Measurements from ENCODE around the gene TTC3. TPM values are rescaled to one million over a fixed set of nuclear protein-coding genes. Genes with fewer than 3 reads are reported as not detected.
"Not testable (repeated sequence)": the region's sequence is repeated elsewhere in the genome, so short reads cannot be mapped to it uniquely, and the experiment has no call there.

TTC3 gene
- total RNA-seq, 2 donors from 2014 or later: 63.6 to 113 TPM

DNA sequence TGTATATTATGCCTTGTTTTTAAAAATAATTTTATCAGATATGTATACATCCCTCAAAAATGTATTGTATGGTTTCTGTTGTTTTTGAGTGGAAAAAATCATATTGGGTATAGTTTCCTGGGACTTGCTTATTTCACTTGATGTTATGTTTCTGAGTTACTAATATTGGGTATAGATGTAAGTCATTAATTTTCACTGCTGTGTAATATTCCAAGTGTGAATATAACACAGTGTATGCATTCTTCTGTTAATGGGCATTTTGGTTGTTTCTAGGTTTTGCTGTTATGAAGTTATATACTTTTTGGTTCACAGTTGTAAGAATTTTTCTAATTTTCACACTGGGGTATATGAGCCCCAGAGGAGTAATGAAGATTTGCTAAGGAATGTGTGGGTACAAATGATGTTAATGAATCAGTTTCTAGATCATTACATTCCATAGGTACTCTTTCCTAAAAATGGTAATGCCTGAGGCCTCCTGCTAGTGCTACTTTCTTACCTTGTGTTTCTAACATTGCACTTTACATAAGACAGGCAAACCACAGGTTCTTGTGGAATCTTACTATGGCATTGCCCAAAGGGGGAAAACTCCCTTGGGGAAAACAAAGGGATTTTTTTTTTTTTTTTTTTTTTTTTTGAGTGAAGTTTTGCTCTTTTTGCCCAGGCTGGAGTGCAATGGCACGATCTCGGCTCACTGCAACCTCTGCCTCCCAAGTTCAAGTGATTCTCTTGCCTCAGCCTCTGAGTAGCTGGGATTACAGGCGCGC lies 3.2 kb downstream of the TTC3 start:
- Mint-ChIP-seq H3K9me3 (no peaks in the 10 kb centered on the region), H3K36me3 (peaks cover 20% of the 10 kb centered on the region in 2 donors), H3K27ac (no peak overlapping the region)
- DNase-seq (ENCODE audit: low spot score in 2 of 2): no peak
- no peak for ATAC-seq

DNA sequence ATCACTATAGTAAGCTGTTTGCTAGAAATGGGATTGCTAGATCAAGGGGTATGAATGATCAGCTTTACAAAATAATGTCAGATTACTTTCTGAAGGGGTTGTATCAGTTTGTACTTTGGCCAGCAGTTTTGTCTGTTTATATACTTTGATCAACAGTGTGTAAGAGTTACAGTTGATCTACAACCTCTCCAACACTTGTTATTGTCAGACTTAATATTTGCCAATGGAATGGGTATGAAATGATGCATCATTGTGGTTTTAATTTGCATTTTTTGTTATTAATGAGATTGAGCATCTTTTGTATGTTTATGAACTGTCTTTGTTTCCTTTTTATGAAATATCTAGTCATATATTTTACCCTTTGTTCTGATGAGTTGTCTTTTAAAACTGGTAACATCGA lies 4.3 kb downstream of the TTC3 start:
- Mint-ChIP-seq H3K9me3 (no peaks in the 10 kb centered on the region), H3K27ac (no peak overlapping the region), H3K36me3 (peaks cover 9 to 13% of the 10 kb centered on the region in 2 donors)
- no peak for ATAC-seq
- no peak for DNase-seq (ENCODE audit: low spot score in 2 of 2)

DNA sequence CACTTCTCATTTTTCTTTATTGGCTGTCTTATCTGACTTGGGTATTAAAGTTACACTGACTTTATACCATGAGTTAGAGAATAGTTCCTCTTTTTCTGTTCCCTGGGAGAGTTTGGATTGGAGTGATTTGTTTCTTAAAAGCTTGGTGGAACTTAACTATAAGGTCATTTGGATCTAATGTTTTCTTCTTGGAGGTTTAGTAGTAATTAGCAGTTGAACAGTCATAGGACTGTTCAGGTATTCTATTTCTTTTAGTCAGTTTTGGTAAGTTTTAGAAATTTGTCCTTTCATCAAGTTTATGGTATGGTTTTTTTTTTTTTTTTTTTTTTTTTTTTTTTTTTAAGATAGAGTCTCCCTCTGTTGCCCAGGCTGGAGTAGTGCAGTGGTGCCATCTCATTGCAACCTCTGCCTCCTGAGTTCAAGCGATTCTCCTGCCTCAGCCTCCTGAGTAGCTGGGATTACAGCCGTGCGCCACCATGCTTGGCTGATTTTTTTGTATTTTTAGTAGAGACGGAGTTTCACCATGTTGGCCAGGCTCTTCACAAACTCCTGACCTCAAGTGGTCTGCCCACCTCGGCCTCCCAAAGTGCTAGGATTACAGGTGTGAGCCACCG lies 6.3 kb downstream of the TTC3 start:
- H3K27ac Mint-ChIP-seq: no peak overlapping the region
- H3K36me3 Mint-ChIP-seq: peaks cover 0 to 6% of the 10 kb centered on the region in 2 donors
- no peaks in the 10 kb centered on the region for H3K9me3 Mint-ChIP-seq
- ATAC-seq: peak in 1 of 2 donors; percentile 54
- DNase-seq (ENCODE audit: low spot score in 2 of 2): no peak

DNA sequence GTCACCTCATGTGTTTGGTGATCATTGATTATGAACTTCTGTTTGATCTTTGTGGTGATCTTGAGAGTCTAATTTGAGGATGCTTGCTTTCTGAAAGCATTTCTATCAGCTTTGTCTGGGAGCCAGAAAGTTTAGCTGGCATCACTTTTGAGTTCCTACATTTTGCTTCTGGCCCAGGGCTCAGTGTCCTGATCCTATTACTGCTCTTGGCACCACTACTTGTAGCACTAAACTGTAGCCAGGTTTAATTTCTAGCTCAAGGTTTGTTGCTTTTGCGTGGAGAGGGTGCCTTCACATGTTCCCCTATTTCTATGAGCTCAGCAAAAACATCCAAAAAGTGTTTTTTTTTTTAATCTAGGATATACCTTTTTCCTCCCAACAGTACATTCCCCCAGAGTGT lies 9.3 kb downstream of the TTC3 start:
- no peaks in the 10 kb centered on the region for H3K9me3 Mint-ChIP-seq
- ATAC-seq: no peak

DNA sequence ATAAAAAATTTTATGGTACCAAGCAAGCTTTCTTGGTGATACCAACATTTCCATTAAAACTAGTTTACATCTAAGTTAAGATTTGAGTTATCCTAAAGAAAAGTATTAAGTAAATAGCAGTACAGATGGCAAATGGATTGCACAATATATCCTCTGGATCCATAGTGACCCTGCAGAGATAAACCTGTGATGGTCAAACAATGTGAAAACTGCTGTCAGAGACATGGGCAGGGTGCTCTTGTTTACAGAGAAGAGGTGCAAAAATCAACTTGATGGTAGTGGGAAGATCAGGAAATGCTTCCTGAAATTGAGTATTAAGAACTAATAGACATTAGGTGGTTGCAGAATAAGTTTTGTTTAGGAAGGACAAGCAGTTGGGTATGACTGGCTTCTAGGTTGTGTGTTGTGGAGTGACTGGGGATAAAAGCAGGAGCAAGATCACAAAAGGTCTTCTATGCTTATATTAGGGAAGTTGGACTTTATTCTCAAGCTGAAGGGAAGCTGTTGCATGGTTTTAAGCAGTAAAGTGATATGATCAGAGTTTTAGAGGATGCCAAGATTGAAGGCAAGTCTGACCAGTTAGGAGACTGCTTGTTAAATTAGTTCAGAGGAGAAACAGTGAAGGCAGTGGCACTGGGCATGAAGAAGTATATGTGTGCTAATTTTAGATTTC lies 9.9 kb downstream of the TTC3 start:
- Mint-ChIP-seq H3K36me3 (peaks cover 0 to 6% of the 10 kb centered on the region in 2 donors), H3K27ac (no peak overlapping the region), H3K9me3 (no peaks in the 10 kb centered on the region)
- DNase-seq (ENCODE audit: low spot score in 2 of 2) (no peak), ATAC-seq (no peak)

More for the DNA sequence above, 9.3 kb downstream of the TTC3 start:
- H3K27ac Mint-ChIP-seq: no peak overlapping the region
- no peak for DNase-seq (ENCODE audit: low spot score in 2 of 2)
- peaks cover 0 to 6% of the 10 kb centered on the region in 2 donors for H3K36me3 Mint-ChIP-seq

DNA sequence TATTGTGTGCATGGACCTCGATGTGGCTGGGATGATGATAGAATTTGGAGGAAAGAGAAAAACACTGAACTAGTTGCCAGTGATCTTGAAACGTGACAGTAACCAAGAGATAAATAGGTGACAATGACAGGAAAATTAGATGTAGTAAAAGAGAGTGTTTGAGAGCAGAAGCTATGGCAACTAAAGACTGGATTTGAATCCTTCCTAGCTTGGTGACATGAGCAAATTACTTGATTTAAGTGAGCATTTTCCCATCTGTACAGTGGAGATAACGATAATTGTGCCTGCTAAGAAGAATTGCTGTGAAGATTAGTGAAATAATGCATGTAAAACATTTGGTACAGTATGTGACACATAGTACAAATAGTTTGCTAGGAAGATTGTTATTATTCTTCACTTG lies 12.7 kb downstream of the TTC3 start:
- no peak for ATAC-seq

DNA sequence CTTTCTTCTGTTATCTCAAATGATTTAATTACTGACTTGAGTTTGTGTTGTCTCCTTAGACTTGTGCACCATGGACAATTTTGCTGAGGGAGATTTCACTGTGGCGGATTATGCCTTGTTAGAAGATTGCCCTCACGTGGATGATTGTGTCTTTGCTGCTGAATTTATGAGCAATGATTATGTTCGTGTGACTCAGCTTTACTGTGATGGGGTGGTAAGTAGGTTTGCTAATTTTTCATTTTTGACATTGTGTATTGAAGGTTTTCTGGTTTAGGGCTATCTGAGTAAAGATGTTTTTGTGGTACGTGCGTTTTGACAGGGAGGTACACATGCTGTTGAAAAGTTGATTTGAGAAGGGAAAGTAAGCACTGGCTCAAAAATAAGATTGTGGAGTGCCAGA lies 14.1 kb downstream of the TTC3 start:
- DNase-seq (ENCODE audit: low spot score in 2 of 2) (no peak), ATAC-seq (no peak)
- no peaks in the 10 kb centered on the region for H3K9me3 Mint-ChIP-seq
- H3K36me3 Mint-ChIP-seq: no peaks in the 10 kb centered on the region
- no peak overlapping the region for H3K27ac Mint-ChIP-seq

More for the DNA sequence above, 12.7 kb downstream of the TTC3 start:
- no peak for DNase-seq (ENCODE audit: low spot score in 2 of 2)
- Mint-ChIP-seq H3K27ac (no peak overlapping the region), H3K36me3 (no peaks in the 10 kb centered on the region), H3K9me3 (no peaks in the 10 kb centered on the region)

DNA sequence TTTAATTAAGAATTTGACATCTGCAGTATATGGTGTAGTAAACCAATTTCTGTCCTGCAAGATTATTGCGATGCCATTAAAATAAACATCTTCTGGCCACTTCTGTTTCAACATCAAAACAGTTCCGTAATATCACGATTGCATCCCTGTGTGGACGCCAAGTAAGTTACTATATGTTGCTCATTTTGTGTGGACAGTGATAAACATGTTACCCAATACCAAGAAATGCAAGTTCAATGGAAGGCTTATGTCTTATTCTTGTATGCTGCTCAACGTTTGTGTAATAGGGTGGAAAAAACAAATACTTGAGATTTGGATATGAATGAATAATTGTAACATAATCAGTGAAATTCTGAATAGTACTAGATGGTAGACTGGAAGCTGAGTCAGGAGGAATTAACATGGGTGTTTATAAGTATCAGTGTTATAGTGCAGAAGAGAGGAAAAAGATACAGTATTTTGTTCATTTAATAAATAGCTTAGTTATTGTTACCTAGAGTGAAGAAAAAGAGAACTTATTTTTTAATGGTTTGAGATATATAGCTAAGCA lies 15.2 kb downstream of the TTC3 start:
- Mint-ChIP-seq H3K27ac (no peak overlapping the region), H3K9me3 (no peaks in the 10 kb centered on the region), H3K36me3 (no peaks in the 10 kb centered on the region)
- no peak for ATAC-seq
- DNase-seq (ENCODE audit: low spot score in 2 of 2): no peak

DNA sequence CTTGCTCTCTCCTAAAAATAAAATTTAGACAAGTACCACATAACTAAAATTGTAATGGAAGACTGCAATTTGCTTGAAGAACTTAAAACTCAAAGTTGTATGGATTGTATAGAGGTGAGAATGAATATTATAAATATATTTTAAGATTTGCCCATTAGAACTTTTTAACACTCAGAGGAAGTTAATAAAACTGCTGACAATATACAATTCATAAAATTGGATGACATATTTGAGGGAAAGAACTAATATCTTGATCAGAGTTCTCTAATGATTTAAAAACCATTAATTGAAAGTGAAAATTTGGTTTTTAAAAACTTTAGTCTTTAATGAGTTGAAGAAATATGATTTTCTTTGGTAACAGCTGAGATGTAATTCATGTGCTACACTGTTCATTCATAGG lies 20.9 kb downstream of the TTC3 start:
- Mint-ChIP-seq H3K36me3 (peaks cover 0 to 5% of the 10 kb centered on the region in 2 donors), H3K27ac (no peak overlapping the region)
- no peak for DNase-seq (ENCODE audit: low spot score in 2 of 2)

DNA sequence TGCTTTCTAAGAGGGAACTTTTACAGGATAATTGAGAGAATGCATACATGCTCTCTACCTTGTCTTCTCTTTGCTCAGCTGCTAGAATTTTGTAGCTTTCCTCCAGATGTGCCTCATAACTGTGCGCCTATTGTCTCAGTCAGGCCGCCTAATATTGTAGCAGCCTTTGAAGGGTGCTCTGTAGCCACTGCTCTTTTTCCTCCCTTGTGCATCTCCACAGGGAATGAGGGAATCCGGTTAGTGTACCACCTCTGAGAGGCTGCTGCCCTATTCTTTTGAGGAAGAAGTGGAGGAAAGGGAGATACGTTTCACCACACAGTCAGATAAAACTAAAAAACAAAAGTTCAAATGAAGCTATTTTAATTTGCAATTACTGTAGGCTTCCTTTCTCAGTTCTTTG lies 22.8 kb downstream of the TTC3 start:
- Mint-ChIP-seq H3K9me3 (no peaks in the 10 kb centered on the region), H3K27ac (no peak overlapping the region), H3K36me3 (peaks cover 0 to 5% of the 10 kb centered on the region in 2 donors)
- no peak for DNase-seq (ENCODE audit: low spot score in 2 of 2)
- ATAC-seq: no peak

More for the DNA sequence above, 20.9 kb downstream of the TTC3 start:
- ATAC-seq: no peak
- H3K9me3 Mint-ChIP-seq: no peaks in the 10 kb centered on the region

DNA sequence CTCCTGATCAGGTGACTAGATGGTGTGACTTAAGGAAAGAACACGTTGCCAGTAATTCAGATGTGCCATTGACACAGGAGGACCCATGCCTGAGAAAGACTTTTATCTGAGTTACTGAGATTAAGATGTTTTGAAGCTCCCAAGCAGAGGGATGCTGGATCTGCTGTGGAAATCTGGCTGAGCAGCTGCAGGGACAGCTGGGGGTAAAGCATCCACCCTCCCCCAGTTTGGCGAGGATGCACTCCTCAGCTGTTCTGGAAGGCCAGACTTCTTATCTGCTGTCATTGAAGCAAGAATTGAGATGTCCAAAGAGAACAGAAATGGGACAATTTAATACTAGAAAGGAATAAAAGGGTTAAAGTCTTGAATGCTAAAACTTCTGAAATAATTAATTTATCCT lies 25.7 kb downstream of the TTC3 start:
- Mint-ChIP-seq H3K9me3 (peaks cover 0 to 3% of the 10 kb centered on the region in 2 donors), H3K27ac (no peak overlapping the region), H3K36me3 (peaks cover 2 to 5% of the 10 kb centered on the region in 2 donors)
- ATAC-seq (no peak), DNase-seq (ENCODE audit: low spot score in 2 of 2) (no peak)

DNA sequence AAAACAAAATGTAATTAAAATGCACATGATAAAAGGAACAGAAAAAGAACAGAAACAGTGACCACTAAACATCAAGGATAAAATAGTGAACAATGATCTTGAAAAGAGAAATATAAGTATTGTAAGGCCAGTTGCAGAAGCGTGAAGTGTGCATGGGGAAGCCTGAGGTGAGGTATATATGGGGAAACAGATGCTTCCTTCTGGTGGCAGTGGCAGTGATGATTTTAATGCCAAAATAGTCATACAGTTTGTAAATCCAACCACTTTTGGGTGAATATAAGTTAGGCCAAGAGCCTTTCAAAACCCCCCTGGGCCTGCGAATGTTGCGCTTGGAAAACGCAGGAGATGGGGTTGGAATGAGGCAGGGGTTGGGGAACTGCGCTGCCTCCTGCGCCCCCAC lies 27.3 kb downstream of the TTC3 start:
- Mint-ChIP-seq H3K27ac (no peak overlapping the region), H3K9me3 (peaks cover 0 to 6% of the 10 kb centered on the region in 2 donors), H3K36me3 (peaks cover 5 to 6% of the 10 kb centered on the region in 2 donors)
- ATAC-seq: no peak
- no peak for DNase-seq (ENCODE audit: low spot score in 2 of 2)

DNA sequence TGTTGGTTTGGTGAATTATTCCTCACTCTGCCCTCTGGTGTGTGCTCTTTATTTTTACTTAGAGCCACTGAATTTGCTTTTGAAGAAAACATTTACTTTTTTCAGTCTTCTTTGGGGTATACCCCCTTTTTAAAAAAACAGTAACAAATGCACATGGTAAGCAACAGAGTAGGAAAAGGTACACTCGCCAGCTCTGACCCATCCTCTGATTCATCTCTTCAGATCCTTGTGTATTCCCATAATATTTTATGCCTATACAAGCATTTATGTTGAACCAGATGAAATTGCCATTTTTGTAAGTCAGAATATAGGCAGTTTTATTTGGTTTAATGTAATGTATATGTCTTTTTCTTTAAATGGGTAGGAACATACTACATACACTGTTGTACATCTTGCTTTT lies 28.3 kb downstream of the TTC3 start:
- no peak for DNase-seq (ENCODE audit: low spot score in 2 of 2)
- no peak for ATAC-seq
- Mint-ChIP-seq H3K9me3 (peaks cover 0 to 6% of the 10 kb centered on the region in 2 donors), H3K27ac (no peak overlapping the region), H3K36me3 (peaks cover 4 to 6% of the 10 kb centered on the region in 2 donors)

DNA sequence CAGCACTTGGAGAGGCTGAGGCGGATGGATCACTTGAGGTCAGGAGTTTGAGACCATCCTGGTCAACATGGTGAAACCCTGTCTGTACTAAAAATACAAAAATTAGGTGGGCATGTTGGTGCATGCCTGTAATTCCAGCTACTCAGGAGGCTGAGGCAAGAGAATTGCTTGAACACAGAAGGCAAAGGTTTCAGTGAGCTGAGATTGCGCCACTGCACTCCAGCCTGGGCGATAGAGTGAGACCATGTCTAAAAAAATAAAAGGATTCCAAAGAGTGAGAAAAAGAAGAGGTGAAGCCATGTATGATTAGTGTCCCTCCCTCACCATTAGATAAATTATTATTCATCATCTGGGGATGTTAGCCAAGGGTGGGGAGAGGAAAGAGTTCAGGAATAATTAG lies 29.7 kb downstream of the TTC3 start:
- not testable (repeated sequence) for H3K9me3 Mint-ChIP-seq; H3K27ac Mint-ChIP-seq; H3K36me3 Mint-ChIP-seq; ATAC-seq; DNase-seq (ENCODE audit: low spot score in 2 of 2)

DNA sequence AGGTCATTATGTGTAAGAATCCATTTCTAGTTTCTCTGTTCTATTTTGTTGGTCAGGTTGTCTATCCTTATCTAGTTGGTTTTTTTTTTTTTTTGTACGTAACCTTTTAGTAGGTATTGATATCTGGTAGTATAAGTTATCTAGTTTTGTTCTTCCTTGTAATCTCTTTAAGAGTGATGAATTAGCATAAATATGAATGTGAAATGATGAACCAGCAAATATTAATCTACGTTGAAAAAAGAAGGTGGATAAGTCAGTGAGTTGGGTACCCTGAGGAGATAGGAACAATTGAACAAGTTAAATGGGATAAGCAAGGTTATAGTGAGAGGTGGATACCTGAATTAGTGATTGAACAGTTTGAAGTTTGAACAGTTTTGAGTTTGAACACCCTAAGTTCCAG lies 33.9 kb downstream of the TTC3 start:
- no peak for DNase-seq (ENCODE audit: low spot score in 2 of 2)
- H3K27ac Mint-ChIP-seq: peak overlapping the region in 1 of 2 donors; percentile 1
- H3K9me3 Mint-ChIP-seq: peaks cover 2 to 17% of the 10 kb centered on the region in 2 donors
- no peak for ATAC-seq
- H3K36me3 Mint-ChIP-seq: peaks cover 14 to 26% of the 10 kb centered on the region in 2 donors

DNA sequence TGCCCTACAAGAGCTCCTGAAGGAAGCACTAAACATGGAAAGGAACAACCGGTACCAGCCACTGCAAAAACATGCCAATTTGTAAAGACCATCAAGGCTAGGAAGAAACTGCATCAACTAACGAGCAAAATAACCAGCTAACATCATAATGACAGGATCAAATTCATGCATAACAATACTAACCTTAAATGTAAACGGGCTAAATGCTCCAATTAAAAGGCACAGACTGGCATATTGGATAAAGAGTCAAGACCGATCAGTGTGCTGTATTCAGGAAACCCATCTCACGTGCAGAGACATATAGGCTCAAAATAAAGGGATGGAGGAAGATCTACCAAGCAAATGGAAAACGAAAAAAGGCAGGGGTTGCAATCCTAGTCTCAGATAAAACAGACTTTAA lies 38.0 kb downstream of the TTC3 start:
- not testable (repeated sequence) for H3K27ac Mint-ChIP-seq; DNase-seq (ENCODE audit: low spot score in 2 of 2); ATAC-seq
- Mint-ChIP-seq H3K36me3 (peaks cover 18 to 22% of the 10 kb centered on the region in 2 donors), H3K9me3 (peaks cover 4 to 11% of the 10 kb centered on the region in 2 donors)

DNA sequence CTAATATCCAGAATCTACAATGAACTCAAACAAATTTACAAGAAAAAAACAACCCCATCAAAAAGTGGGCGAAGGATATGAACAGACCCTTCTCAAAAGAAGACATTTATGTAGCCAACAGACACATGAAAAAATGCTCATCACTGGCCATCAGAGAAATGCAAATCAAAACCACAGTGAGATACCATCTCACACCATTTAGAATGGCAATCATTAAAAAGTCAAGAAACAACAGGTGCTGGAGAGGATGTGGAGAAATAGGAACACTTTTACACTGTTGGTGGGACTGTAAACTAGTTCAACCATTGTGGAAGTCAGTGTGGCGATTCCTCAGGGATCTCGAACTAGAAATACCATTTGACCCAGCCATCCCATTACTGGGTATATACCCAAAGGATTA lies 41.2 kb downstream of the TTC3 start:
- not testable (repeated sequence) for H3K9me3 Mint-ChIP-seq; DNase-seq (ENCODE audit: low spot score in 2 of 2); ATAC-seq; H3K27ac Mint-ChIP-seq
- H3K36me3 Mint-ChIP-seq: peaks cover 9 to 15% of the 10 kb centered on the region in 2 donors

Measured in activated naive CD4-positive, alpha-beta T cell treated with anti-CD3 and anti-CD28 coated beads, Interleukin-2, amount 50 U/mL, for 72 hours (primary cell).